ELR (cell line): ENCODE results near the gene NDST3.

ENCODE experiments used
- DNase-seq: peaks from one replicate; pipeline ENCODE4 v3.0.0-alpha.2; 2015; ENCODE audit warnings: low read depth

Gene NDST3

GRCh38 chr4:118081434-118081833 lies 47.1 kb downstream of the NDST3 start:
- DNase-seq = no peak

GRCh38 chr4:118082182-118082581 lies 47.9 kb downstream of the NDST3 start:
- DNase-seq = no peak

DNA sequence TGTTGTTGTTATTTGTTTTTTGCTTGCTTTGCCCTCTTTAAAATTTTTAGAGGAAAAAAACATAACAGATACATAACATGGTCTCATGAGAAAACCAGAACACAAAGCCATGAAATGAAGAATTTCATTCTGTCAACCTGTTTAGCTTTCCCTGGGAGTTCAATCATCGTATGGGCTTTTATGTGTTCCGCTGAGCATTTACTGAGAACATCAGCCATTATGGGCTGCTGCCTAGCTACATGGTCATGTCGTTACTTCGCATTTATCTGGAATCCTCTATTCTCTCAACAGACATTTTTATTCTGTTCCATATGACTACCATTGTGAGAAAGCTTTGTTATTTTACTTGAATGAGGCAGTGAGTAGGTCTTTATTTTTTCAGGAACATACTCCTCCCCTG lies 51.4 kb downstream of the NDST3 start:
- no peak for DNase-seq

GRCh38 chr4:118086344-118086743 lies 52.1 kb downstream of the NDST3 start:
- peak; percentile 76 for DNase-seq

GRCh38 chr4:118087366-118087765 lies 53.1 kb downstream of the NDST3 start:
- no peak for DNase-seq

- DNase-seq = no peak
These were observed 64.8 kb downstream of the NDST3 start for GRCh38 chr4:118099106-118099505.

- no peak for DNase-seq
These were observed 67.9 kb downstream of the NDST3 start for GRCh38 chr4:118102195-118102594.

- peak; percentile 53 for DNase-seq
These were observed 78.1 kb downstream of the NDST3 start for GRCh38 chr4:118112117-118113046.

DNA sequence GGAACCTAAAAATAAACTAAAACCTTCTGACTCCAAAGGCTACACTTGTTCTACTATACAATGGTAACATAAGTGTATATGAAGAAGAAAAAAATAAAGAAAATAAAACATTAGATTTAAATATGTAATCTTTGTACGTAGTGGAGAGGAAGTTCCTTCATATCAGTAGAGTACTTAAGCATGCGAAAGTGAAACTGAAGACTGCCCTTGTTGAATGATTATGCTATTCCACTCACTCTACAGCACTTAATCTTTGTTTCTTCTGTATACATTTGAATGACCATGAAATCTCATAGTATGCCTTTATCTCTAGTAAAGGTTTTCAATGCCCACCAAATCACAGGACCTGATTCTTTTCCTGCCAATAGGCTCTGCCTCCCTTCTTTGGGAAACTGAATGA lies 78.9 kb downstream of the NDST3 start:
- peak; percentile 11 for DNase-seq

DNA sequence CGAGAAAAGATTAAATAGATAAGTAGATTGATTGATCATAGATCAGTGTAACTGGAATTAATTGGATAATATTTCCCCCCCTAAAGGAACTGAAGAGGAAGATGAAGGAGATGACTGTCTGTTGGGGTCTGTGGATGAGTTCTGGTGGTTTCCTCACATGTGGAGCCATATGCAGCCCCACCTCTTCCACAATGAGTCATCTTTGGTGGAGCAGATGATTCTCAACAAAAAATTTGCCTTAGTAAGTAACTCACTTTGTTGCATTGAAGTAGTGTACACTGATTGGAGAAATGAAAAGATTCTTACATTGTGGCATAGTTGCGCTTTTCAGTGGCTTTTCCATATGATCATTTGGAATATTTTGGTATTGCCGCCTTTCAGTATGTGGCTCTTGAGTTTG lies 80.4 kb downstream of the NDST3 start:
- DNase-seq = peak; percentile 34

DNA sequence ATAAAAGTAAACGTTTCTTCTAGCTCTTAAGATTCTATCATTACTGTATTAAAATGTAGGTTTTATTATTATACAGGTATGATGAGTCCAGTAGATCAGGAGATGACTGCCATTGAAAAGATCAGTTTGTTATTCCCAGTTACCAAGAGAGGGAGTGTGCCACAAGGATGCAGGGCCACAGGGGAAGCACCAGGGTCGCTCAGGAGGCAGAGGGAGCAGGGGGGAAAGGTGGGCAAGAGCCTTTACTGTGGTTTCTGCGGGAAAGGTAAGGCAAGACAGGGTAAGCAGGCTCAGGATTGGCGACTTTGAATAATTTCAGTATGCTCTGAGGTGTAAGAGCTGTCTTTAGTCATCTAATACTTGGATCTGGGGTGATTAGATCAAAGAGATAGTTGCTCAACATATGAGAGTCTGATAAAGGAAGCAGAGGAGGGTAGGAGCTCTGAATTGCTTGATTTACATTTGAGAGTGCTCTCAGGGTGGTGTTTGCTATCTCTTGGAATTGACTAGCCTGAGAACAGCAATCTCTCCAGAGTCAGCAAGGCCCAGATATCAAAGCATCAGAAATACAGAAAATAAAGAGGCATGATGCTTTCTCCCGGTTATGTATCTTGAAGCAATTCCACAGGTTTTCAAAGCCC lies 86.0 kb downstream of the NDST3 start:
- DNase-seq = no peak

GRCh38 chr4:118124997-118125396 lies 90.7 kb downstream of the NDST3 start:
- peak; percentile 35 for DNase-seq

- no peak for DNase-seq
These were observed 105.0 kb downstream of the NDST3 start for GRCh38 chr4:118139241-118139640.

GRCh38 chr4:118141240-118141639 lies 107.0 kb downstream of the NDST3 start:
- no peak for DNase-seq

- DNase-seq = peak; percentile 62
These were observed 120.4 kb downstream of the NDST3 start for GRCh38 chr4:118154649-118155048.

DNA sequence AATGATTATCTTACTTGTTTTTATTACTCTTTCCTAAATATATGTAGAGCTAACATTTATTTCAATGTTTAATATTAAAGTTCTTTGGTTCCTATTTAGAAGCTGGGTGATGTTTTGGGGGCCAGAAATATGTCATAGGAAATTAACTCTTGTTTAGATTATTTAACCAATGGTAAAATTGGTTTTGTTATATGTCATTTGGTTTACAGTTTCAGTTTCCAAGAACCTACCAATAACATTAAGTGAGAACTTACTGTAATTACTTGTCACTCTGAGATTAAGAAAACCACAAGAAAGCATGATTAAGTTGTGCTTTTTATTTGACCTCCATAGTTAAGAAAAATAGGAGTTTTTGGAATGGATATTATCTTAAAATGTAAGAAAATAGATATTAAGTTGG lies 121.2 kb downstream of the NDST3 start:
- DNase-seq = no peak

DNA sequence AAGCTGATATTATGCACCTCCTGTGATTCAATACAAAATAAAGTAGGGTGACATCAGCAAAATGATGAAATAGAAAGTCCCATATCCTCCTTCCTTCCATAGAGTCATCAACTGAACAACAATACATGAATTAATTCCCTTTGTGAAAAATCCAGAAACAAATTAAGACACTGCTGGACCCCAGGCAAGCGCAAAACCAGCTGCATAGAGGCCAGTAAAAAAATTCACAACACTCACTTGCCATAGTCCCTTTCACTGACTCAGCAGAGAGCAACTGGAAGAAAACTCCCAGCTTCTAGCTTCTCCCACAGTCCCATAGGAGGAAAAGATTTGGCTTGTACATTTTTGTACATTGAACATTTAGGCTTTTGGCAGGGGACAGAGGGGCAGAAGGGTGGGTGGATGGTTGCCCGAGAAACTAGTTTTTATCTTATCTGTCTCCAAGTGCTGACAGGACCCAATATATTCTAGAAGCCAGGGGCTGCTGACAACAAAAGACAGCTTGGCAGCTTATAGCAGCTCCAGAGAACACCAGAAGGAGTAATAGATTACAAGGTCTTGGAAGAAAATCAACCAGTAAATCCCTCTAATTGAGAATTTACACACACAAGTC lies 124.6 kb downstream of the NDST3 start:
- no peak for DNase-seq

- no peak for DNase-seq
These were observed 133.0 kb downstream of the NDST3 start for GRCh38 chr4:118167306-118167705.

GRCh38 chr4:118171381-118171780 lies 137.1 kb downstream of the NDST3 start:
- DNase-seq = no peak

GRCh38 chr4:118173126-118173525 lies 138.8 kb downstream of the NDST3 start:
- DNase-seq = peak; percentile 5

DNA sequence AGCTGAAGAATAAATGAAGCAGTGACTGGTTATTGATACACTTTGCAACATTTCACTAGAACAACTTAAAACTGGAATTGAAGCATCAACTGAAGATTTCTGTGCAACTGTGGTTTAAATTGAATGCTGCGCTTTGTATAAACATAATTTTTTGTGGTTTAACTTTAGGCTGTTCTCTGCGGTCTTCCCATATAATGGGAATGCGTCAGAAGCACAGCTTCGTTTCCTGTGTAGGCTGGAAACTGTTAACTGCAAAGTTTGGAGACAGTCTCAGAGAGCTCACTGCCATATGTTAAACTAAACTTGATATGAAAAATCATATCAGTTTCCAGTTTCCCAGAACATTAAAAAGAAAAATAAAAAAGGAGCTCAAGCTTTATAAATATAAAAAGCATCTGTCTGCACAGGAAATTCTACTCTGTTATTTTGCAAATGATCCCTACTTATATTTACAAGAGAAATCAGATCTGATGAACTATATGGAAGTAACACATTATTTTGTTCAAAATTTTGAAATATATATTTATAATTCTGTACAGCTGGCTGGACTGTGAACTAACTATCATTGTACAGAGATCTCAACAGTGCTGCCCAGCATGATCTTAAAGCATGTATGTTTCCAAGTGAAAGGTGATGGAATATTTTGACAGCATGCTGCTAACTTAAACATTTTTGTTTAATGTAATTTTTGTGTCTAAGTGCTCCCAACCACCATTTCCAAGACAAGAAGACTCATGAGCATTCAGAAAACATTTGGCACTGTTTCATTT lies 139.9 kb downstream of the NDST3 start:
- peak; percentile 90 for DNase-seq

DNA sequence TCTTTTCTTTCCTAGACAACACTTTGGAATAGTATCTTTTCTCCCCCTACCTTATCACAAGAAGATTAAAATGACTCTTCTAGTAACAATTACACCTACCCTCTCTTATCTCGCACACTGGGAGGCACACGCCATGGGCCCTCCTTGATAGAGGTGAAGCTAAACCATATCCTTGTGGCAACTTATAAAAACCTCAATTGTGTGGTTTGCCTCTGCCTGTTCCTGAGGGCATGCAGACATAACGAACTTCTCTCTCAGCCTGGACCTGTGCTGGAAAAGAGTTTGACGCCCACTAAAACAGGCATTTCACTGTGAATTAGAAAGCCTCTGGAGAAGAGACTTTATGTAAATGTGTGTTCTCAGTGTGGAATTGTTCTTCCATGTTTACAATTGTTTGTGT lies 141.2 kb downstream of the NDST3 start:
- no peak for DNase-seq
